IMR-90 (cell line): ENCODE results near the gene BRS3. TPM values are rescaled to one million over a fixed set of nuclear protein-coding genes. Genes with fewer than 3 reads are reported as not detected.

ENCODE experiments used
- ATAC-seq: fragments of 200-7000 bp; cut with Tn5 transposase; 2 replicates; pipeline ENCODE4 v1.9.1; 2020; ENCODE audit warnings: low read depth, mild to moderate bottlenecking, moderate library complexity
- BruUV-seq: library from RNA; stranded (reverse); fragments of 400-500 nt; replicated peaks from 2 replicates; lab custom pipeline; 2021; lab: Mats Ljungman, UMichigan
- CTCF ChIA-PET: fragments of 300-600 bp; formaldehyde crosslinking; extraction: SDS; loops from one replicate; lab custom pipeline; 2021; ENCODE audit warnings: antibody characterized with exemption; lab: Yijun Ruan, JAX
- POLR2A ChIA-PET: fragments of 300-600 bp; sonication (Branson Sonifier 250); formaldehyde crosslinking; loops from one replicate; lab custom pipeline; 2022; ENCODE audit warnings: antibody characterized with exemption; ENCODE audit not compliant: unreplicated experiment; lab: Charles Lee
- DNase-seq: peaks from one replicate; pipeline ENCODE4 v3.0.0; 2013
- H2AFZ ChIP-seq: replicated peaks from 2 replicates; pipeline ENCODE3; 2013; ENCODE audit warnings: low read length, mild to moderate bottlenecking; ENCODE audit not compliant: poor library complexity
- H2AK5ac ChIP-seq: 2 replicates; pipeline ENCODE4 v1.6.1; 2013; ENCODE audit warnings: low read depth, low read length, inconsistent platforms
- H2AK9ac ChIP-seq: replicated peaks from 2 replicates; pipeline ENCODE3; 2013; ENCODE audit warnings: mild to moderate bottlenecking, low read depth, low read length, moderate library complexity; ENCODE audit not compliant: poor library complexity
- H2BK120ac ChIP-seq: 2 replicates; pipeline ENCODE4 v1.6.1; 2013; ENCODE audit warnings: low read depth, low read length, inconsistent platforms
- H2BK15ac ChIP-seq: 3 replicates; pipeline ENCODE4 v1.6.1; 2013; ENCODE audit warnings: low read depth, low read length, inconsistent platforms
- H2BK20ac ChIP-seq: 2 replicates; pipeline ENCODE4 v1.6.1; 2013; ENCODE audit warnings: low read depth, mild to moderate bottlenecking, inconsistent platforms, low read length, moderate library complexity
- H2BK5ac ChIP-seq: 2 replicates; pipeline ENCODE4 v1.6.1; 2013; ENCODE audit warnings: mild to moderate bottlenecking, low read depth, low read length, inconsistent platforms; ENCODE audit not compliant: poor library complexity, severe bottlenecking
- H3K14ac ChIP-seq: replicated peaks from 2 replicates; pipeline ENCODE4 v1.6.1; 2013; ENCODE audit warnings: low read depth, low read length, inconsistent platforms
- H3K18ac ChIP-seq: 2 replicates; pipeline ENCODE4 v1.6.1; 2013; ENCODE audit warnings: low read depth, low read length, control low read depth
- H3K23ac ChIP-seq: 2 replicates; pipeline ENCODE4 v1.6.1; 2013; ENCODE audit warnings: low read depth, low read length, inconsistent platforms
- H3K27ac ChIP-seq: 2 replicates; pipeline ENCODE4 v1.5.1; 2013; ENCODE audit warnings: mild to moderate bottlenecking, control low read depth, low read length; ENCODE audit not compliant: insufficient read depth
- H3K27me3 ChIP-seq: 2 replicates; pipeline ENCODE4 v1.6.1; 2013; ENCODE audit warnings: low read length; ENCODE audit not compliant: control insufficient read depth, insufficient read depth
- H3K36me3 ChIP-seq: 2 replicates; pipeline ENCODE4 v1.6.1; 2013; ENCODE audit warnings: low read length, mixed read lengths; ENCODE audit not compliant: control insufficient read depth, insufficient read depth
- H3K4ac ChIP-seq: 2 replicates; pipeline ENCODE4 v1.6.1; 2013; ENCODE audit warnings: low read depth, low read length, inconsistent platforms
- H3K4me1 ChIP-seq: 2 replicates; pipeline ENCODE4 v1.6.1; 2013; ENCODE audit warnings: low read length, mixed read lengths; ENCODE audit not compliant: control insufficient read depth, insufficient read depth
- H3K4me2 ChIP-seq: 2 replicates; pipeline ENCODE4 v1.6.1; 2013; ENCODE audit warnings: low read depth, mild to moderate bottlenecking, control low read depth, low read length, moderate library complexity
- H3K4me3 ChIP-seq: 2 replicates; pipeline ENCODE4 v1.5.1; 2013; ENCODE audit warnings: low read depth, mild to moderate bottlenecking, control low read depth, low read length, moderate library complexity; ENCODE audit not compliant: insufficient read depth
- H3K56ac ChIP-seq: 2 replicates; pipeline ENCODE4 v1.6.1; 2013; ENCODE audit warnings: low read length, inconsistent platforms; ENCODE audit not compliant: insufficient read depth; ENCODE audit errors: extremely low read depth
- H3K79me1 ChIP-seq, 2 experiments: 2 replicates each; pipeline ENCODE4 v1.6.1; 2013; ENCODE audit warnings: low read length in 2 of 2, inconsistent platforms in 1 of 2, low read depth in 1 of 2
- H3K9ac ChIP-seq: 2 replicates; pipeline ENCODE4 v1.6.1; 2013; ENCODE audit warnings: low read depth, low read length, control low read depth
- H3K9me1 ChIP-seq: 2 replicates; pipeline ENCODE4 v1.6.1; 2013; ENCODE audit warnings: low read length, inconsistent platforms; ENCODE audit not compliant: insufficient read depth
- H3K9me3 ChIP-seq: 2 replicates; pipeline ENCODE4 v1.6.1; 2013; ENCODE audit warnings: low read length; ENCODE audit not compliant: control insufficient read depth, insufficient read depth
- H4K20me1 ChIP-seq: 2 replicates; pipeline ENCODE4 v1.6.1; 2013; ENCODE audit warnings: low read length, inconsistent platforms; ENCODE audit not compliant: insufficient read depth
- H4K5ac ChIP-seq: 2 replicates; pipeline ENCODE4 v1.6.1; 2013; ENCODE audit warnings: mild to moderate bottlenecking, low read depth, low read length, control low read depth
- H4K8ac ChIP-seq, 2 experiments: 2 replicates each; pipeline ENCODE4 v1.6.1; 2013; ENCODE audit warnings: low read depth in 2 of 2, low read length in 2 of 2, control low read depth in 1 of 2, inconsistent platforms in 1 of 2
- H4K91ac ChIP-seq: 2 replicates; pipeline ENCODE4 v1.6.1; 2013; ENCODE audit warnings: low read depth, low read length, inconsistent platforms; ENCODE audit not compliant: insufficient read depth
- BHLHE40 ChIP-seq: fragments of 150-350 bp; IDR thresholded peaks from 2 replicates; pipeline ENCODE4 v1.6.1; 2016; ENCODE audit warnings: mild to moderate bottlenecking, low read depth, low read length
- ELK1 ChIP-seq: fragments of 150-350 bp; IDR thresholded peaks from 2 replicates; pipeline ENCODE4 v1.6.1; 2016; ENCODE audit warnings: low read depth, mild to moderate bottlenecking, low read length, moderate library complexity, borderline replicate concordance
- FOS ChIP-seq: fragments of 150-350 bp; IDR thresholded peaks from 2 replicates; pipeline ENCODE4 v1.6.1; 2016; ENCODE audit warnings: low read depth, low read length
- POLR2A ChIP-seq: IDR thresholded peaks from 2 replicates; pipeline ENCODE4 v1.6.1; 2012; ENCODE audit warnings: mild to moderate bottlenecking, low read depth, low read length
- RAD21 ChIP-seq: IDR thresholded peaks from 2 replicates; pipeline ENCODE4 v1.6.1; 2012; ENCODE audit warnings: low read length, improper control_type of control experiment
- RCOR1 ChIP-seq: IDR thresholded peaks from 2 replicates; pipeline ENCODE4 v1.6.1; 2012; ENCODE audit warnings: mild to moderate bottlenecking, low read length, improper control_type of control experiment; ENCODE audit not compliant: insufficient replicate concordance
- RFX5 ChIP-seq: IDR thresholded peaks from 2 replicates; pipeline ENCODE4 v1.8.0; 2012; ENCODE audit warnings: low read depth, mild to moderate bottlenecking, low read length, moderate library complexity
- SMC3 ChIP-seq: fragments of 150-350 bp; IDR thresholded peaks from 2 replicates; pipeline ENCODE4 v1.6.1; 2016; ENCODE audit warnings: low read depth, mild to moderate bottlenecking, antibody characterized with exemption, low read length, moderate library complexity
- USF2 ChIP-seq: fragments of 150-350 bp; IDR thresholded peaks from 2 replicates; pipeline ENCODE4 v1.6.1; 2017; ENCODE audit warnings: mild to moderate bottlenecking, antibody characterized with exemption, low read length, low read depth
- WGBS, 2 experiments: methylation state at CpG; one replicate each; pipeline versions ENCODE4 v1.1.5 to v1.1.7; 2013; ENCODE audit warnings: missing lambda C conversion rate in 2 of 2; ENCODE audit not compliant: insufficient read length in 1 of 2; ENCODE audit errors: extremely low coverage in 2 of 2; 5-methylcytosine and 5-hydroxymethylcytosine counted together
- dilution Hi-C: fragments of 300-500 bp; cut with HindIII; formaldehyde crosslinking; loops from one replicate; pipeline ENCODE4 v1.14.3; 2018; ENCODE audit warnings: low sequenced_read_pairs; ENCODE audit not compliant: unreplicated experiment
- in situ Hi-C: fragments of 300-500 bp; cut with MboI; formaldehyde crosslinking; loops from 3 replicates; pipeline ENCODE4 v1.14.3; 2019; ENCODE audit warnings: low sequenced_read_pairs, inconsistent platforms, mixed read lengths
- intact Hi-C: fragments of 100-400 bp; cut with micrococcal nuclease; formaldehyde crosslinking; loops from 2 replicates; pipeline ENCODE4 v1.10.0; 2022
- polyA plus RNA-seq, 3 experiments: library from polyadenylated mRNA; depleted of rRNA; stranded (reverse); fragments of >200 nt; gene quantifications; 2 replicates each; pipeline ENCODE4 v1.2.3, GENCODE V29; 2012; ENCODE audit warnings: low replicate concordance in 1 of 3
- total RNA-seq: library from RNA; depleted of rRNA; stranded (reverse); fragments of >200 nt; gene quantifications from 2 replicates; pipeline ENCODE4 v1.2.3, GENCODE V29; 2012

BRS3 gene
- total and polyA plus RNA-seq, 2 of the 4 experiments (the other 2 are of a cell fraction), result not detected

- Histone ChIP-seq H3K9me3 (no peaks in the 10 kb centered on the region), H2AFZ (no peak overlapping the region), H4K91ac (no peak overlapping the region), H3K36me3 (no peaks in the 10 kb centered on the region), H3K9ac (no peak overlapping the region), H4K8ac (no peak overlapping the region), H2BK20ac (no peak overlapping the region), H3K56ac (no peak overlapping the region), H3K27ac (no peak overlapping the region), H2AK9ac (no peak overlapping the region), H3K14ac (no peak overlapping the region), H3K4me1 (no peaks in the 10 kb centered on the region), H3K27me3 (no peaks in the 10 kb centered on the region), H3K4me3 (no peak overlapping the region), H4K20me1 (no peaks in the 10 kb centered on the region), H3K18ac (no peak overlapping the region), H2AK5ac (no peak overlapping the region), H2BK15ac (no peak overlapping the region), H3K4me2 (no peak overlapping the region), H2BK5ac (no peak overlapping the region), H4K5ac (no peak overlapping the region), H3K9me1 (no peaks in the 10 kb centered on the region), H3K23ac (no peak overlapping the region), H2BK120ac (no peak overlapping the region), H3K4ac (no peak overlapping the region), H3K79me1 (no peaks in the 10 kb centered on the region)
- ChIA-PET CTCF (interaction anchor here (1.0 kb wide), 1 partner anchor 16 kb away, joined by 4 read pairs; no protein-coding TSS in a partner anchor), POLR2A (no interaction called here)
- TF ChIP-seq RFX5 (no peak), FOS (no peak), SMC3 (no peak), USF2 (no peak), ELK1 (no peak), POLR2A (no peak), BHLHE40 (no peak), RAD21 (no peak), RCOR1 (no peak)
- in situ Hi-C loops, result no loop called here
- no TSS peak for BruUV-seq
- DNase-seq (no peak), ATAC-seq (no peak)
- intact Hi-C loops, result no loop called here
- no CpG with 5 or more reads among the region's 5 CpGs for WGBS, 2 experiments
- dilution Hi-C loops, result no loop called here
Measured at GRCh38 chrX:136452614-136453013, 35.1 kb upstream of the BRS3 start.
